ENCODE measurements around the gene ST3GAL3. TPM values are rescaled to one million over a fixed set of nuclear protein-coding genes. Genes with fewer than 3 reads are reported as not detected.

ST3GAL3 gene
- total and polyA plus RNA-seq, 2 donors (not counting 1 experiment from before 2014, with no cell fraction given), result 13.7 to 16.3 TPM

- Histone ChIP-seq H3K9me3 (ENCODE audit: control insufficient read depth, insufficient read depth, low read depth, low read length) (no peaks in the 10 kb centered on the region), H3K4me3 (replicated peaks in 1 of 4; ENCODE audit: control extremely low read depth in 1 of 4, insufficient read depth in 1 of 4, low read depth in 3 of 4, low read length in 4 of 4) (no peak overlapping the region), H3K27ac (ENCODE audit: insufficient read depth, low read length) (no peak overlapping the region), H3K4me2 (ENCODE audit: extremely low read depth, insufficient read depth, low read length) (no peak overlapping the region), H3K9ac (ENCODE audit: insufficient read depth, low read length) (no peak overlapping the region), H3K27me3 (ENCODE audit: control insufficient read depth, insufficient read depth, low read length) (no peaks in the 10 kb centered on the region), H3K36me3 (ENCODE audit: control insufficient read depth, insufficient read depth, low read length) (peaks cover 59% of the 10 kb centered on the region), H3K4me1 (ENCODE audit: control insufficient read depth, extremely low read depth, insufficient read depth, low read length) (peaks cover 25% of the 10 kb centered on the region), H2AFZ (ENCODE audit: low read length) (no peak overlapping the region), H4K20me1 (ENCODE audit: control insufficient read depth, extremely low read depth, insufficient read depth, low read length) (no peaks in the 10 kb centered on the region), H3K79me2 (ENCODE audit: control insufficient read depth, insufficient read depth, low read length) (no peaks in the 10 kb centered on the region)
- DNase-seq (ENCODE audit: low read depth in 2 of 2), result no peak
- TF ChIP-seq EZH2 (IDR thresholded peaks at IDR 0.05; ENCODE audit: low read length, missing control alignments), result no peak
- TF ChIP-seq, protein P1, sequence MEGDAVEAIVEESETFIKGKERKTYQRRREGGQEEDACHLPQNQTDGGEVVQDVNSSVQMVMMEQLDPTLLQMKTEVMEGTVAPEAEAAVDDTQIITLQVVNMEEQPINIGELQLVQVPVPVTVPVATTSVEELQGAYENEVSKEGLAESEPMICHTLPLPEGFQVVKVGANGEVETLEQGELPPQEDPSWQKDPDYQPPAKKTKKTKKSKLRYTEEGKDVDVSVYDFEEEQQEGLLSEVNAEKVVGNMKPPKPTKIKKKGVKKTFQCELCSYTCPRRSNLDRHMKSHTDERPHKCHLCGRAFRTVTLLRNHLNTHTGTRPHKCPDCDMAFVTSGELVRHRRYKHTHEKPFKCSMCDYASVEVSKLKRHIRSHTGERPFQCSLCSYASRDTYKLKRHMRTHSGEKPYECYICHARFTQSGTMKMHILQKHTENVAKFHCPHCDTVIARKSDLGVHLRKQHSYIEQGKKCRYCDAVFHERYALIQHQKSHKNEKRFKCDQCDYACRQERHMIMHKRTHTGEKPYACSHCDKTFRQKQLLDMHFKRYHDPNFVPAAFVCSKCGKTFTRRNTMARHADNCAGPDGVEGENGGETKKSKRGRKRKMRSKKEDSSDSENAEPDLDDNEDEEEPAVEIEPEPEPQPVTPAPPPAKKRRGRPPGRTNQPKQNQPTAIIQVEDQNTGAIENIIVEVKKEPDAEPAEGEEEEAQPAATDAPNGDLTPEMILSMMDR (conservative IDR thresholded peaks at IDR 0.05 in 1 of 2, IDR thresholded peaks at IDR 0.05 in 1 of 2; ENCODE audit: low read depth in 1 of 2, low read length in 2 of 2), result no peak
Observed at GRCh38 chr1:43691871-43692815, 15.2 kb upstream of the ST3GAL3 start.

DNA sequence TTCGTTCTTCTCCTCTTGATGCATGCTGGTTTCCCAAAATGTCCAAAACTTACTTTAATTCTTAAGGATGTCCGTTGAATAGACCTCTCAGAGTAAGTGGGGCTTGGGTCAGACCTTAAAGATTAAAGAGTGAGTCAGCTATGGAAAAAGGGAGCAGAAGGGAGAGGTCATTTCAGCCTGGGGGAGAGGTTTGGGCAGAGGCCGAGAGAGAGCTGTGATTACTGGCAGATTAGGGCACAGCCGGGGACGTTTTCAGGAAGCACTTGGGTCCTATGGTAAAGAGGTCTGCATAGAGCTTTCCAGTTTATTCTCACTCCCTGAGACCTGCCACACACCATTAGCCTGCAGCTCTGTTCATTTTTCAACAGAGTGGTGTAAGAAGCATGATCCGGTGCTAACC is 14.0 kb upstream of the ST3GAL3 start:
- H3K79me2 ChIP-seq (ENCODE audit: control insufficient read depth, insufficient read depth, low read length), result no peaks in the 10 kb centered on the region
- peaks cover 57% of the 10 kb centered on the region for H3K36me3 ChIP-seq (ENCODE audit: control insufficient read depth, insufficient read depth, low read length)
- no peak for TF ChIP-seq EZH2 (IDR thresholded peaks at IDR 0.05; ENCODE audit: low read length, missing control alignments)
- TF ChIP-seq, protein P1 (conservative IDR thresholded peaks at IDR 0.05 in 1 of 2, IDR thresholded peaks at IDR 0.05 in 1 of 2; ENCODE audit: low read depth in 1 of 2, low read length in 2 of 2), result no peak
- no peak overlapping the region for H2AFZ ChIP-seq (ENCODE audit: low read length)
- no peaks in the 10 kb centered on the region for H3K9me3 ChIP-seq (ENCODE audit: control insufficient read depth, insufficient read depth, low read depth, low read length)
- H3K4me2 ChIP-seq (ENCODE audit: extremely low read depth, insufficient read depth, low read length), result no peak overlapping the region
- no peak overlapping the region for H3K4me3 ChIP-seq (replicated peaks in 1 of 4; ENCODE audit: control extremely low read depth in 1 of 4, insufficient read depth in 1 of 4, low read depth in 3 of 4, low read length in 4 of 4)
- peaks cover 13% of the 10 kb centered on the region for H3K4me1 ChIP-seq (ENCODE audit: control insufficient read depth, extremely low read depth, insufficient read depth, low read length)
- H3K9ac ChIP-seq (ENCODE audit: insufficient read depth, low read length), result no peak overlapping the region
- H3K27me3 ChIP-seq (ENCODE audit: control insufficient read depth, insufficient read depth, low read length), result no peaks in the 10 kb centered on the region
- no peak for DNase-seq (ENCODE audit: low read depth in 2 of 2)
- no peak overlapping the region for H3K27ac ChIP-seq (ENCODE audit: insufficient read depth, low read length)
- H4K20me1 ChIP-seq (ENCODE audit: control insufficient read depth, extremely low read depth, insufficient read depth, low read length), result no peaks in the 10 kb centered on the region

- H3K4me3 ChIP-seq (replicated peaks in 1 of 4; ENCODE audit: control extremely low read depth in 1 of 4, insufficient read depth in 1 of 4, low read depth in 3 of 4, low read length in 4 of 4), result no peak overlapping the region
- TF ChIP-seq, protein P1 (conservative IDR thresholded peaks at IDR 0.05 in 1 of 2, IDR thresholded peaks at IDR 0.05 in 1 of 2; ENCODE audit: low read depth in 1 of 2, low read length in 2 of 2), result no peak
- TF ChIP-seq EZH2 (IDR thresholded peaks at IDR 0.05; ENCODE audit: low read length, missing control alignments), result no peak
- H3K4me1 ChIP-seq (ENCODE audit: control insufficient read depth, extremely low read depth, insufficient read depth, low read length), result no peaks in the 10 kb centered on the region
- DNase-seq (ENCODE audit: low read depth in 2 of 2), result no peak
- H3K9ac ChIP-seq (ENCODE audit: insufficient read depth, low read length), result no peak overlapping the region
- no peaks in the 10 kb centered on the region for H3K9me3 ChIP-seq (ENCODE audit: control insufficient read depth, insufficient read depth, low read depth, low read length)
- H3K79me2 ChIP-seq (ENCODE audit: control insufficient read depth, insufficient read depth, low read length), result no peaks in the 10 kb centered on the region
- H3K36me3 ChIP-seq (ENCODE audit: control insufficient read depth, insufficient read depth, low read length), result peaks cover 24% of the 10 kb centered on the region
- H4K20me1 ChIP-seq (ENCODE audit: control insufficient read depth, extremely low read depth, insufficient read depth, low read length), result no peaks in the 10 kb centered on the region
- H3K27ac ChIP-seq (ENCODE audit: insufficient read depth, low read length), result no peak overlapping the region
- H2AFZ ChIP-seq (ENCODE audit: low read length), result no peak overlapping the region
- no peak overlapping the region for H3K4me2 ChIP-seq (ENCODE audit: extremely low read depth, insufficient read depth, low read length)
- no peaks in the 10 kb centered on the region for H3K27me3 ChIP-seq (ENCODE audit: control insufficient read depth, insufficient read depth, low read length)
Observed at GRCh38 chr1:43699281-43699680, 8.1 kb upstream of the ST3GAL3 start.
